ENCODE data around the gene APBA1. TPM values are rescaled to one million over a fixed set of nuclear protein-coding genes. Genes with fewer than 3 reads are reported as not detected.

The APBA1 gene
- polyA plus RNA-seq, 3 donors = 1.6 TPM; not detected in 2

- Mint-ChIP-seq H3K4me1 (no peaks in the 10 kb centered on the region), H3K9me3 (peaks cover 0 to 8% (median 3%) of the 10 kb centered on the region in 7 donors), H3K4me3 (no peak overlapping the region), H3K36me3 (no peaks in the 10 kb centered on the region), H3K27ac (no peak overlapping the region), H3K27me3 (ENCODE audit: low read depth in 3 of 3) (peaks cover 0 to 3% (median 3%) of the 10 kb centered on the region in 3 donors)
- Histone ChIP-seq H3K36me3 (replicated peaks in 1 of 2; ENCODE audit: control insufficient read depth in 1 of 2, insufficient read depth in 2 of 2, low read length in 2 of 2) (no peaks in the 10 kb centered on the region), H3K9me3 (replicated peaks in 1 of 2; ENCODE audit: control insufficient read depth in 1 of 2, insufficient read depth in 1 of 2, low read length in 2 of 2) (no peaks in the 10 kb centered on the region), H2AFZ (ENCODE audit: insufficient read depth, low read depth, low read length, poor library complexity, severe bottlenecking) (no peak overlapping the region), H3K79me2 (ENCODE audit: insufficient read depth, low read length) (no peaks in the 10 kb centered on the region), H3K4me3 (replicated peaks in 1 of 3; ENCODE audit: low read depth in 2 of 3, low read length in 3 of 3) (no peak overlapping the region), H3K4me1 (ENCODE audit: control insufficient read depth in 1 of 2, insufficient read depth in 2 of 2, low read length in 2 of 2) (no peaks in the 10 kb centered on the region), H3K9ac (ENCODE audit: insufficient read depth, low read length, poor library complexity, severe bottlenecking) (no peak overlapping the region), H4K20me1 (ENCODE audit: insufficient read depth, low read length) (no peaks in the 10 kb centered on the region), H3K27ac (ENCODE audit: low read depth in 1 of 2, low read length in 2 of 2) (no peak overlapping the region), H3K4me2 (replicated peaks; ENCODE audit: extremely low read depth, low read length, poor library complexity, severe bottlenecking) (no peak overlapping the region), H3K27me3 (ENCODE audit: control insufficient read depth in 2 of 2, insufficient read depth in 2 of 2, low read length in 2 of 2) (no peaks in the 10 kb centered on the region)
- no peak for DNase-seq
- intact Hi-C loops (cut with micrococcal nuclease) = no loop called here
- TF ChIP-seq, protein P1, sequence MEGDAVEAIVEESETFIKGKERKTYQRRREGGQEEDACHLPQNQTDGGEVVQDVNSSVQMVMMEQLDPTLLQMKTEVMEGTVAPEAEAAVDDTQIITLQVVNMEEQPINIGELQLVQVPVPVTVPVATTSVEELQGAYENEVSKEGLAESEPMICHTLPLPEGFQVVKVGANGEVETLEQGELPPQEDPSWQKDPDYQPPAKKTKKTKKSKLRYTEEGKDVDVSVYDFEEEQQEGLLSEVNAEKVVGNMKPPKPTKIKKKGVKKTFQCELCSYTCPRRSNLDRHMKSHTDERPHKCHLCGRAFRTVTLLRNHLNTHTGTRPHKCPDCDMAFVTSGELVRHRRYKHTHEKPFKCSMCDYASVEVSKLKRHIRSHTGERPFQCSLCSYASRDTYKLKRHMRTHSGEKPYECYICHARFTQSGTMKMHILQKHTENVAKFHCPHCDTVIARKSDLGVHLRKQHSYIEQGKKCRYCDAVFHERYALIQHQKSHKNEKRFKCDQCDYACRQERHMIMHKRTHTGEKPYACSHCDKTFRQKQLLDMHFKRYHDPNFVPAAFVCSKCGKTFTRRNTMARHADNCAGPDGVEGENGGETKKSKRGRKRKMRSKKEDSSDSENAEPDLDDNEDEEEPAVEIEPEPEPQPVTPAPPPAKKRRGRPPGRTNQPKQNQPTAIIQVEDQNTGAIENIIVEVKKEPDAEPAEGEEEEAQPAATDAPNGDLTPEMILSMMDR (IDR thresholded peaks at IDR 0.05) = no peak
- WGBS (ENCODE audit: insufficient coverage) = 83% methylated on average over 2 of the region's 2 CpGs
These were observed 275.4 kb downstream of the APBA1 start for GRCh38 chr9:69396759-69397158.

DNA sequence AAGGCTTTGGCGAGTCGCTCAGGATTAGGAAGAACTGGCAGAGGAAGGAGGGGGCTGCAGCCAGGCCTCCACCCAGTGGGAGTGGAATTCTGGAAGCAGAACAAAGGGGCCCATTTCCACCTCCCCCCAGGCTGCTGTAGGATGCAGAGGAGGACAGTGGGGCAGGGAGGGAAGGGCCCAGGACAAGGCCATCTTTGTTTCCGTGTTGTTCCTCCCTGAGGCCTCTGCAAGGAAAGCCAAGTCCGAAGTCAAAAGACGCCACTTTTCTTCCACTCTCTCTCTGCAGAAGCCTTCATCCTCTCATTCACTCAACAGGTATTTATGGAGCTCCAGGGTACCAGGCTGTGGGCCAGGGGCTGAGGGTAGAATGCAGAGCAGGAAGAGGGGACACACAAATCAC, 276.5 kb downstream of the APBA1 start:
- TF ChIP-seq, protein P1 (IDR thresholded peaks at IDR 0.05) = no peak

More for the DNA sequence above, 276.5 kb downstream of the APBA1 start:
- Histone ChIP-seq H3K9ac (ENCODE audit: insufficient read depth, low read length, poor library complexity, severe bottlenecking) (no peak overlapping the region), H3K36me3 (replicated peaks in 1 of 2; ENCODE audit: control insufficient read depth in 1 of 2, insufficient read depth in 2 of 2, low read length in 2 of 2) (no peaks in the 10 kb centered on the region), H3K9me3 (replicated peaks in 1 of 2; ENCODE audit: control insufficient read depth in 1 of 2, insufficient read depth in 1 of 2, low read length in 2 of 2) (no peaks in the 10 kb centered on the region), H3K27me3 (ENCODE audit: control insufficient read depth in 2 of 2, insufficient read depth in 2 of 2, low read length in 2 of 2) (no peaks in the 10 kb centered on the region), H2AFZ (ENCODE audit: insufficient read depth, low read depth, low read length, poor library complexity, severe bottlenecking) (no peak overlapping the region), H3K4me1 (ENCODE audit: control insufficient read depth in 1 of 2, insufficient read depth in 2 of 2, low read length in 2 of 2) (no peaks in the 10 kb centered on the region), H3K4me3 (replicated peaks in 1 of 3; ENCODE audit: low read depth in 2 of 3, low read length in 3 of 3) (no peak overlapping the region), H3K27ac (ENCODE audit: low read depth in 1 of 2, low read length in 2 of 2) (no peak overlapping the region), H4K20me1 (ENCODE audit: insufficient read depth, low read length) (no peaks in the 10 kb centered on the region), H3K79me2 (ENCODE audit: insufficient read depth, low read length) (no peaks in the 10 kb centered on the region), H3K4me2 (replicated peaks; ENCODE audit: extremely low read depth, low read length, poor library complexity, severe bottlenecking) (no peak overlapping the region)
- intact Hi-C loops (cut with micrococcal nuclease) = no loop called here
- Mint-ChIP-seq H3K27me3 (ENCODE audit: low read depth in 3 of 3) (peaks cover 0 to 3% (median 3%) of the 10 kb centered on the region in 3 donors), H3K9me3 (peaks cover 0 to 7% (median 3%) of the 10 kb centered on the region in 7 donors), H3K27ac (no peak overlapping the region), H3K36me3 (no peaks in the 10 kb centered on the region), H3K4me1 (no peaks in the 10 kb centered on the region), H3K4me3 (no peak overlapping the region)
- no CpG with 5 or more reads among the region's 5 CpGs for WGBS (ENCODE audit: insufficient coverage)
- DNase-seq = no peak
